Activated B cell treated with CpG ODN at 0.5 μM for 24 hours (primary cell): ENCODE data around the gene PTAR1. TPM values are rescaled to one million over a fixed set of nuclear protein-coding genes. Genes with fewer than 3 reads are reported as not detected.

Source experiments
- ATAC-seq: fragments of 200-7000 bp; cut with Tn5 transposase; one replicate; pipeline ENCODE4 v1.10.0; 2021; ENCODE audit warnings: low read depth, mild to moderate bottlenecking, moderate library complexity
- CTCF ChIA-PET: fragments of 350-600 bp; sonication (Branson Sonifier 250); formaldehyde crosslinking; loops from one replicate; lab custom pipeline; 2021; ENCODE audit warnings: antibody characterized with exemption; lab: Charles Lee
- POLR2A ChIA-PET: fragments of 350-600 bp; sonication (Branson Sonifier 250); formaldehyde crosslinking; loops from one replicate; lab custom pipeline; 2021; ENCODE audit warnings: antibody characterized with exemption; lab: Charles Lee
- DNase-seq: peaks from one replicate; pipeline ENCODE4 v3.0.0; 2022
- H3K27ac Mint-ChIP-seq: one replicate; pipeline ENCODE4 v1.8.0; 2020; ENCODE audit warnings: mixed read lengths
- H3K27me3 Mint-ChIP-seq: one replicate; pipeline ENCODE4 v1.8.0; 2021; ENCODE audit warnings: mixed read lengths
- H3K36me3 Mint-ChIP-seq: one replicate; pipeline ENCODE4 v1.8.0; 2021; ENCODE audit warnings: low read depth, mixed read lengths
- H3K4me1 Mint-ChIP-seq: one replicate; pipeline ENCODE4 v1.8.0; 2021; ENCODE audit warnings: mixed read lengths
- H3K4me3 Mint-ChIP-seq: one replicate; pipeline ENCODE4 v1.8.0; 2020; ENCODE audit warnings: mild to moderate bottlenecking, mixed read lengths
- H3K9me3 Mint-ChIP-seq: one replicate; pipeline ENCODE4 v1.8.0; 2020; ENCODE audit warnings: mixed read lengths
- CTCF ChIP-seq: fragments of 200-600 bp; IDR thresholded peaks from one replicate; pipeline ENCODE4 v1.8.0; 2022; ENCODE audit warnings: antibody characterized with exemption, mild to moderate bottlenecking
- intact Hi-C: fragments of 100-400 bp; cut with micrococcal nuclease; formaldehyde crosslinking; loops from one replicate; pipeline ENCODE4 v1.15.1; 2024
- total RNA-seq: library from RNA; stranded (reverse); gene quantifications from 2 replicates; pipeline ENCODE4 v1.2.3, GENCODE V29; 2022

Gene PTAR1
- total RNA-seq, 1 donor from 2014 or later = 49.5 TPM

- Mint-ChIP-seq H3K27ac (peak overlapping the region; percentile 88), H3K4me3 (peak overlapping the region; percentile 86), H3K9me3 (no peaks in the 10 kb centered on the region), H3K36me3 (peaks cover 8% of the 10 kb centered on the region), H3K27me3 (no peaks in the 10 kb centered on the region), H3K4me1 (peaks cover 21% of the 10 kb centered on the region)
- CTCF ChIA-PET = no interaction called here
- intact Hi-C loops = loop anchor here (1.0 to 10.0 kb wide), 2 partner anchors 654 to 1115 kb away; partner anchors contain the start of gene KLF9
- no peak for DNase-seq
- no peak for TF ChIP-seq CTCF
- POLR2A ChIA-PET = interaction anchor here (1.0 to 1.3 kb wide), 3 partner anchors 13 to 659 kb away, joined by 3 to 4 read pairs (median 3); no protein-coding TSS in a partner anchor
- no peak for ATAC-seq
Observed at GRCh38 chr9:69760278-69760610, 433 bp upstream of the PTAR1 start.

DNA sequence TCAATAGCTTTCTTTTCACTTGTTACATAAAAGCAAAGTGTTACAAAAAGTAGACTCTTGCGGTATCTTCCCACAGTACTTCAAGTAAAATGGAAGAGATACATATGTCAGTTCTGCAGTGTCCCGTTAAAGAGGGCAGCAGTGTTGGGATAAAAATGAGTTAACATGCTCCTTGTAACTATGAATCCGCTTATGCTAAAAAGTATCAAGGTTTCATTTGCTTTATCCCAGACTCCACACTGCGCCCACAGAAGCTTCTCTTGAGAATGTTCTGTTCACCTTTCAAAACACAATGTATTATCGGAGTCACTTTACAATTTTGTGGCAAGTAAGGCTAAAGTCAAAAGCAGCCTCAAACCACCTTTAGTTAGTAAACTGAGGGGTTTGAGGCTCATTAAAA lies 790 bp downstream of the PTAR1 start:
- peak overlapping the region; percentile 95 for H3K4me3 Mint-ChIP-seq
- H3K9me3 Mint-ChIP-seq = no peaks in the 10 kb centered on the region
- H3K27ac Mint-ChIP-seq = peak overlapping the region; percentile 94
- POLR2A ChIA-PET = interaction anchor here (0.7 to 1.1 kb wide), 2 partner anchors 25 to 499 kb away, joined by 3 to 5 read pairs; no protein-coding TSS in a partner anchor
- H3K4me1 Mint-ChIP-seq = peaks cover 25% of the 10 kb centered on the region
- CTCF ChIA-PET = no interaction called here
- peaks cover 8% of the 10 kb centered on the region for H3K36me3 Mint-ChIP-seq
- no peak for DNase-seq
- H3K27me3 Mint-ChIP-seq = no peaks in the 10 kb centered on the region
- no peak for ATAC-seq
- TF ChIP-seq CTCF = no peak
- intact Hi-C loops = loop anchor here (1.0 to 2.0 kb wide), 3 partner anchors 86 to 723 kb away; partner anchors contain the start of gene APBA1

DNA sequence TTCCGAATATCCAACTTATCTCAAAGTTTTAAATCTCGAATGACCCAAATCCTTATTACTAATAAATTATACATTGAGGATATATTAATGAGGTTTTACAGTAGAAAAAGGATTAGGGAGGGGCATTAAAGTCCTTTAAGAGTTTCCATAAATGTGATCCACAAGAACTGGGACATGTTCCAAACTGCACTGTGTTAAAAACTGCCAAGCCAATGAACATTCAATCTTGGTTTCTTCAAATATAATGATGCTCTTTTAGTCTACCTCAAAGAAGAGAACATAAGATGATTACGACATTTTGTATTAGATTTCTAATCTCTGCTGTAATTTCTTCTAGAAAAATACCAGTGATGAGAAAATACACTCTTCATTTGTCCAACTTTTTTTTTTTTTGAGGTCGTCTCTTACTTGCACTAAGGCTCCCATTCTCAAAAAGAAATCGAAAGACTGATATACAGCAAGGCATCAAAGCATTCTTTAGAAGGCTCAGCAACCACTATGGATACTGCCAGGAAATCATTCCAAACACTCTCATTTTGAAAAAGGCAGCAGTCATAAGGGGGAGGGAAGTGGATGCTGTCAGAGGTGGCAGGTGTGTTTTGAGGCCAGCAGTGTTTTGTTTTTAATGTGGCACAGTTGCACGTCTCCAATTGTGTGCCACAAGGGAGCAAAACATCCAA lies 1.7 kb downstream of the PTAR1 start:
- Mint-ChIP-seq H3K27me3 (no peaks in the 10 kb centered on the region), H3K4me3 (peak overlapping the region; percentile 63), H3K4me1 (peaks cover 25% of the 10 kb centered on the region), H3K27ac (peak overlapping the region; percentile 30), H3K9me3 (no peaks in the 10 kb centered on the region), H3K36me3 (peaks cover 13% of the 10 kb centered on the region)
- ChIA-PET CTCF (no interaction called here), POLR2A (interaction anchor here (1.1 kb wide), 1 partner anchor 500 kb away, joined by 5 read pairs; no protein-coding TSS in a partner anchor)
- no peak for DNase-seq
- ATAC-seq = no peak
- intact Hi-C loops = loop anchor here (2.0 kb wide), 1 partner anchor 85 kb away; the partner anchor contains the start of gene APBA1
- TF ChIP-seq CTCF = no peak

- H3K4me1 Mint-ChIP-seq = peaks cover 25% of the 10 kb centered on the region
- intact Hi-C loops = no loop called here
- POLR2A ChIA-PET = interaction anchor here (0.5 kb wide), 1 partner anchor 643 kb away, joined by 5 read pairs; no protein-coding TSS in a partner anchor
- ATAC-seq = no peak
- peaks cover 23% of the 10 kb centered on the region for H3K36me3 Mint-ChIP-seq
- H3K27me3 Mint-ChIP-seq = no peaks in the 10 kb centered on the region
- TF ChIP-seq CTCF = no peak
- no peak overlapping the region for H3K27ac Mint-ChIP-seq
- DNase-seq = no peak
- CTCF ChIA-PET = no interaction called here
- no peaks in the 10 kb centered on the region for H3K9me3 Mint-ChIP-seq
- no peak overlapping the region for H3K4me3 Mint-ChIP-seq
Observed at GRCh38 chr9:69755205-69755604, 4.6 kb downstream of the PTAR1 start.

DNA sequence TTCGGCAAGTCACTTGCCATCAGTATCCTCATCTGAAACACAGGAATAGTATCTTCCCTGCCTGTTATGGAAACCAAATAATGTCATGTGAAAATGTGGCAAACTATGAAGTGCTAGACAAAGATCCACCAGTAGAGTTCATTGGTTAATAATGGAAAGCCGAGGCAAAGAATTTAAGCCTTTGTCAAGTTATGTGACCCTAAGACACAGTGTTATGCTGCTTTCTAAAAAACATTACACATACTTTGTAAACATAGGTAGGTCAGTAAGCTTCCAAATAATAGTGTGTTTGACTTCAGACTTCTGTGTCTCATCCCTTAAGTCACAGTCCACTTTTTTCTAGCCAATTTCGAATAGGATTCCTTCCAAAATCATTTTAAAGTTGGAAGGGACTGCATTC lies 6.0 kb downstream of the PTAR1 start:
- H3K9me3 Mint-ChIP-seq = no peaks in the 10 kb centered on the region
- CTCF ChIA-PET = no interaction called here

More for the DNA sequence above, 6.0 kb downstream of the PTAR1 start:
- no peak for TF ChIP-seq CTCF
- Mint-ChIP-seq H3K4me3 (no peak overlapping the region), H3K4me1 (peaks cover 18% of the 10 kb centered on the region), H3K27ac (no peak overlapping the region), H3K27me3 (no peaks in the 10 kb centered on the region), H3K36me3 (peaks cover 28% of the 10 kb centered on the region)
- DNase-seq (no peak), ATAC-seq (no peak)
- POLR2A ChIA-PET = no interaction called here
- intact Hi-C loops = no loop called here
